PFSK-1 (cell line): Measurements from ENCODE around the gene FAM177B. TPM values are rescaled to one million over a fixed set of nuclear protein-coding genes. Genes with fewer than 3 reads are reported as not detected.

ENCODE experiments used
- FOXP2 ChIP-seq: optimal IDR thresholded peaks from 2 replicates; pipeline ENCODE3; 2011; ENCODE audit warnings: borderline replicate concordance, control low read depth, inconsistent platforms; ENCODE audit not compliant: insufficient read depth; ENCODE audit errors: extremely low read length, extremely low read depth
- POLR2AphosphoS5 ChIP-seq: IDR thresholded peaks from 2 replicates; pipeline ENCODE4 v1.6.1; 2012; ENCODE audit warnings: low read depth, mild to moderate bottlenecking, control low read depth, low read length, moderate library complexity
- SIN3A ChIP-seq: IDR thresholded peaks from 2 replicates; pipeline ENCODE4 v1.6.1; 2012; ENCODE audit warnings: mild to moderate bottlenecking, low read length, moderate library complexity, borderline replicate concordance; ENCODE audit not compliant: insufficient read depth
- TAF1 ChIP-seq: IDR thresholded peaks from 2 replicates; pipeline ENCODE4 v1.6.1; 2012; ENCODE audit warnings: low read length, control low read depth, borderline replicate concordance; ENCODE audit not compliant: insufficient read depth
- polyA plus RNA-seq: library from polyadenylated mRNA; unstranded; fragments of >200 nt; gene quantifications from one replicate; pipeline ENCODE4 v1.2.1, GENCODE V29; 2012; ENCODE audit warnings: low read depth, missing spikeins; ENCODE audit not compliant: insufficient read length
- TF ChIP-seq, protein P1 (sequence below), 2 experiments: IDR thresholded peaks; 2 replicates each; pipeline versions ENCODE4 v1.6.1 to v1.8.0; 2011 to 2012; ENCODE audit warnings: low read depth in 2 of 2, low read length in 2 of 2, control low read depth in 1 of 2, inconsistent platforms in 1 of 2, mild to moderate bottlenecking in 1 of 2, moderate library complexity in 1 of 2; ENCODE audit not compliant: insufficient read depth in 1 of 2

FAM177B gene
- polyA plus RNA-seq, result not detected

DNA sequence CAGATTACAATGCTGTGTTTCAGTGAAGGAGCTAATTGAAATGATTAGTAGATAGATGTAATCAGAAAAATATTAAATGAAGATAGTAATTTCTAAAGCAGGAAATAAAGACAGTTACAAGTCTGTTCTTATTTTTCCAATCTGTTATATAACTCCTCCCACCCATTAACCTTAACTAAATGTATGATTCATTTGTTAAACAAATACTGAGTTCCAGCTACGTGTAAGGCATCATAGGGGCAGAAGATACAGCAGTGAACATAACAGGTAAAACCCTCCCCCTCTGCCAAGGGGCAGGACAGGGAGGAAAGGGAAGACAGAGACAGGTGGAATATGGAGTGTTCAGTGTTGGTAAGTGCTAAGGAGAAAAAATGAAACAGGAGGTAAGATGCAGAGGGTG, at the start of gene FAM177B:
Gene FAM177B (plus strand): TSS at position 231 of the 400 bp plus-strand sequence. CDS start 9,344 bp downstream, outside the sequence.
- no peak for TF ChIP-seq POLR2AphosphoS5
- no peak for TF ChIP-seq SIN3A
- no peak for TF ChIP-seq FOXP2
- TF ChIP-seq TAF1, result no peak
- TF ChIP-seq, protein P1, sequence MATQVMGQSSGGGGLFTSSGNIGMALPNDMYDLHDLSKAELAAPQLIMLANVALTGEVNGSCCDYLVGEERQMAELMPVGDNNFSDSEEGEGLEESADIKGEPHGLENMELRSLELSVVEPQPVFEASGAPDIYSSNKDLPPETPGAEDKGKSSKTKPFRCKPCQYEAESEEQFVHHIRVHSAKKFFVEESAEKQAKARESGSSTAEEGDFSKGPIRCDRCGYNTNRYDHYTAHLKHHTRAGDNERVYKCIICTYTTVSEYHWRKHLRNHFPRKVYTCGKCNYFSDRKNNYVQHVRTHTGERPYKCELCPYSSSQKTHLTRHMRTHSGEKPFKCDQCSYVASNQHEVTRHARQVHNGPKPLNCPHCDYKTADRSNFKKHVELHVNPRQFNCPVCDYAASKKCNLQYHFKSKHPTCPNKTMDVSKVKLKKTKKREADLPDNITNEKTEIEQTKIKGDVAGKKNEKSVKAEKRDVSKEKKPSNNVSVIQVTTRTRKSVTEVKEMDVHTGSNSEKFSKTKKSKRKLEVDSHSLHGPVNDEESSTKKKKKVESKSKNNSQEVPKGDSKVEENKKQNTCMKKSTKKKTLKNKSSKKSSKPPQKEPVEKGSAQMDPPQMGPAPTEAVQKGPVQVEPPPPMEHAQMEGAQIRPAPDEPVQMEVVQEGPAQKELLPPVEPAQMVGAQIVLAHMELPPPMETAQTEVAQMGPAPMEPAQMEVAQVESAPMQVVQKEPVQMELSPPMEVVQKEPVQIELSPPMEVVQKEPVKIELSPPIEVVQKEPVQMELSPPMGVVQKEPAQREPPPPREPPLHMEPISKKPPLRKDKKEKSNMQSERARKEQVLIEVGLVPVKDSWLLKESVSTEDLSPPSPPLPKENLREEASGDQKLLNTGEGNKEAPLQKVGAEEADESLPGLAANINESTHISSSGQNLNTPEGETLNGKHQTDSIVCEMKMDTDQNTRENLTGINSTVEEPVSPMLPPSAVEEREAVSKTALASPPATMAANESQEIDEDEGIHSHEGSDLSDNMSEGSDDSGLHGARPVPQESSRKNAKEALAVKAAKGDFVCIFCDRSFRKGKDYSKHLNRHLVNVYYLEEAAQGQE (IDR thresholded peaks at IDR 0.05; ENCODE audit: insufficient read depth in 1 of 2, low read depth in 2 of 2, low read length in 2 of 2), result no peak

GRCh38 chr1:222691016-222691415, 46.0 kb upstream of the FAM177B start:
- no peak for TF ChIP-seq POLR2AphosphoS5
- no peak for TF ChIP-seq FOXP2
- TF ChIP-seq SIN3A, result no peak
- no peak for TF ChIP-seq TAF1
- TF ChIP-seq, protein P1 (IDR thresholded peaks at IDR 0.05; ENCODE audit: insufficient read depth in 1 of 2, low read depth in 2 of 2, low read length in 2 of 2), result no peak

DNA sequence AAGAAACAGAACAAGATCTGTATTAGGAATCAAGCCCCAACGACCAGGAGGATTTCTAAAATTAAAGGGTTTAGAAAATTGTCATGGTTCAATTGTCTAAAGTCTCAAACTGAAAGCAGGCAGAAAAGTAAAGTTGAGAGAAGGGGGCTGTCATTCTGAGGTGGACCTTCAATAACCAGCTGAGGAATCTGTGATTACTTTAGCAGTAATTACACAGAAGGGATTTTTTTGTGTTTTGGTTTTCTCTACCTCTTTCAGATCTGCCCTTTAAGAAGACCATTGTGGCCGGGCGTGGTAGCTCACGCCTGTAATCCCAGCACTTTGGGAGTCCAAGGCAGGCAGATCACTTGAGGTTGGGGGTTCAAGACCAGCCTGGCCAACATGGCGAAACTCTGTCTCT, 42.1 kb upstream of the FAM177B start:
- TF ChIP-seq SIN3A, result no peak
- no peak for TF ChIP-seq TAF1
- no peak for TF ChIP-seq POLR2AphosphoS5
- TF ChIP-seq, protein P1 (IDR thresholded peaks at IDR 0.05; ENCODE audit: insufficient read depth in 1 of 2, low read depth in 2 of 2, low read length in 2 of 2), result no peak

DNA sequence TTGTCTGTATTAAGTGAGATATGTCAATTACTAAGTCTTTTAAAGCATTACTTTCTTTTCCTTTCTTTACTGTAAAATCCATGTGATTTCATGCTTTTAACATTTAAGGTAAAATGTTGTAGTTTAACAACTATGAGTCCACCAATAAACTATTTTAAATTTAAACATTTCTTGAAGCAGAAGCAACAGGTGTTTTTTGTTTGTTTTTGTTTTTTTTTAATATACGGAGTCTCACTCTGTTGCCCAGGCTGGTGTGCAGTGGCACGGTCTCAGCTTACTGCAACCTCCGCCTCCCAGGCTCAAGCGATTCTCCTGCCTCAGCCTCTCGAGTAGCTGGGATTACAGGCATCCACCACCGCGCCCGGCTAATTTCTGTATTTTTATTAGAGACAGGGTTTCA, 40.3 kb upstream of the FAM177B start:
- TF ChIP-seq, protein P1 (IDR thresholded peaks at IDR 0.05; ENCODE audit: insufficient read depth in 1 of 2, low read depth in 2 of 2, low read length in 2 of 2), result no peak
- TF ChIP-seq POLR2AphosphoS5, result no peak
- no peak for TF ChIP-seq TAF1
- TF ChIP-seq FOXP2, result no peak
- TF ChIP-seq SIN3A, result no peak

- TF ChIP-seq SIN3A (no peak), POLR2AphosphoS5 (no peak), TAF1 (no peak), FOXP2 (no peak)
- TF ChIP-seq, protein P1 (IDR thresholded peaks at IDR 0.05; ENCODE audit: insufficient read depth in 1 of 2, low read depth in 2 of 2, low read length in 2 of 2), result no peak
Measured at GRCh38 chr1:222697203-222697602, 39.8 kb upstream of the FAM177B start.
